CD4-positive, alpha-beta T cell treated with Interleukin-17A for 1 hour (primary cell): ENCODE data around the gene ASB11.
"Not testable (repeated sequence)": the region's sequence is repeated elsewhere in the genome, so short reads cannot be mapped to it uniquely, and the experiment has no call there.

ENCODE experiments used
- DNase-seq: peaks from one replicate; pipeline ENCODE4 v3.0.0-alpha.2; 2020

ASB11 gene

GRCh38 chrX:15315509-15315908 is at the start of gene ASB11:
TSS of gene ASB11 (minus strand) at chrX:15315640. CDS start at chrX:15315605, 35 bp downstream.
- no peak for DNase-seq

GRCh38 chrX:15359701-15360100 is 44.3 kb upstream of the ASB11 start:
- no peak for DNase-seq

GRCh38 chrX:15358533-15358932 is 43.1 kb upstream of the ASB11 start:
- DNase-seq: no peak

GRCh38 chrX:15356444-15356843 is 41.0 kb upstream of the ASB11 start:
- DNase-seq: no peak

GRCh38 chrX:15350329-15350996 is 35.0 kb upstream of the ASB11 start:
- DNase-seq: no peak

GRCh38 chrX:15349046-15349445 is 33.6 kb upstream of the ASB11 start:
- DNase-seq: peak; percentile 45

- no peak for DNase-seq
These were observed 30.5 kb upstream of the ASB11 start for GRCh38 chrX:15345976-15346375.

- no peak for DNase-seq
These were observed 28.7 kb upstream of the ASB11 start for GRCh38 chrX:15344106-15344505.

- DNase-seq: no peak
These were observed 27.6 kb upstream of the ASB11 start for GRCh38 chrX:15343075-15343476.

GRCh38 chrX:15340867-15341266 is 25.4 kb upstream of the ASB11 start:
- no peak for DNase-seq

- peak; percentile 75 for DNase-seq
These were observed 20.6 kb upstream of the ASB11 start for GRCh38 chrX:15336023-15336413.

- DNase-seq: peak; percentile 95
These were observed 19.9 kb upstream of the ASB11 start, which contains the start of gene PIGA for GRCh38 chrX:15335135-15336022. TSS of gene PIGA (minus strand) at chrX:15335523. CDS start at chrX:15331930, 3,593 bp downstream.

- peak; percentile 56 for DNase-seq
These were observed 19.1 kb upstream of the ASB11 start for GRCh38 chrX:15334561-15334960.

GRCh38 chrX:15328821-15329220 is 13.4 kb upstream of the ASB11 start:
- no peak for DNase-seq

GRCh38 chrX:15328131-15328530 is 12.7 kb upstream of the ASB11 start:
- DNase-seq: no peak

- no peak for DNase-seq
These were observed 7.0 kb upstream of the ASB11 start for GRCh38 chrX:15322472-15322871.

GRCh38 chrX:15322072-15322471 is 6.6 kb upstream of the ASB11 start:
- DNase-seq: no peak

- DNase-seq: no peak
These were observed 6.0 kb upstream of the ASB11 start for GRCh38 chrX:15321447-15321846.

GRCh38 chrX:15320297-15320696 is 4.9 kb upstream of the ASB11 start:
- no peak for DNase-seq

GRCh38 chrX:15319075-15319474 is 3.6 kb upstream of the ASB11 start:
- DNase-seq: no peak

GRCh38 chrX:15314472-15314871 is 968 bp downstream of the ASB11 start:
- no peak for DNase-seq

- no peak for DNase-seq
These were observed 4.3 kb downstream of the ASB11 start for GRCh38 chrX:15311119-15311518.

- DNase-seq: no peak
These were observed 5.3 kb downstream of the ASB11 start for GRCh38 chrX:15310117-15310516.

GRCh38 chrX:15305899-15306298 is 9.5 kb downstream of the ASB11 start:
- DNase-seq: not testable (repeated sequence)
